Renal cortex interstitium (tissue), 11 donors: ENCODE measurements around the gene DHCR24. TPM values are rescaled to one million over a fixed set of nuclear protein-coding genes. Genes with fewer than 3 reads are reported as not detected.
A peak's percentile ranks its signal among the peaks of the same experiment; 100 is the strongest.

ENCODE experiments used
- DNase-seq, 11 donors: peaks; one replicate each; pipeline ENCODE4 v3.0.0-alpha.2; 2013; ENCODE audit warnings: low read depth in 9 of 11, low spot score in 4 of 11; ENCODE audit errors: extremely low read depth in 1 of 11
- polyA plus RNA-seq, 3 donors: library from polyadenylated mRNA; unstranded; fragments of 120-200 nt; gene quantifications; one replicate each; pipeline ENCODE4 v1.2.1, GENCODE V29; 2013; ENCODE audit not compliant: insufficient read length in 3 of 3

DHCR24 gene
- polyA plus RNA-seq, 3 donors = 76.1 to 82.0 (median 76.7) TPM

DNA sequence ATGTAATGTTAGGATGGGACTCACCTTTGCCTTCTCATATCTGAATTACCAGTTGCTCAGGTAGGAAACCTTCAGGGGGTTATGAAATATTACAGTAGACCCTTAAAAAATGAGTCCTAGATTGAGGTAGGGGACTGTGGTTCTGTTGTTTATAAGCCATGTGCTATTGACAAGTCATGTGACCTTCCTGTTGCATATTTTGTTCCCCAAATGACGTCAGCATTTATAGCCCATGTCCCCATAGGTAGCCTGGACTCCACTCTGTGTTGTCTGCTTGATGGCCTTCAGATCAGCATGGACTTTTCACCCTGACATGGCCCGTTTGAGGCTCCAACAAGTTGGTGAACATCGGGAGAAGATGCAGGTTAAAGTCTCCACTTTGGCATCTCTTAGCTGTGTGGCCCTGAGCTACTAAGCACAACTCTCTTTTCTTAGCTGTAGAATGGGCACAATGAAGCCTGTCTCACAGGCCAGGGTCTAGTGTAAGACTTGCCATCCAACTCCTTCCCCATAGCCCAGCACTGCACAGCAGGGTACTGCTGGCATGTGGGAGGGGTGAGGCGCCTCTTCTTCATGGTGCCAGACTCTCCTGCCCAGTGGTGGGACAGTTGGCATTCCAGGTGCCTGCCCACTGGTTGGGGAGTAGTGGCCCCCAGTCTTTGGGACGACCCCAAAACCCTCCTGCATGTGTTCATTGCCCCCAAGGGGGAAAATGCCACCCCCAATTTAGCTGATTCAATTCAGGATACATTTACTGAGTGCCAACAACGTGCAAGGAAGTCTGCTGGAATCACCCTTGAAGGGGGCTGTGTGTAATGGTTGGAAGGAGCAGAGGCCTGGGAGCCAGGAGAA lies 49.8 kb downstream of the DHCR24 start:
- no peak for DNase-seq

DNA sequence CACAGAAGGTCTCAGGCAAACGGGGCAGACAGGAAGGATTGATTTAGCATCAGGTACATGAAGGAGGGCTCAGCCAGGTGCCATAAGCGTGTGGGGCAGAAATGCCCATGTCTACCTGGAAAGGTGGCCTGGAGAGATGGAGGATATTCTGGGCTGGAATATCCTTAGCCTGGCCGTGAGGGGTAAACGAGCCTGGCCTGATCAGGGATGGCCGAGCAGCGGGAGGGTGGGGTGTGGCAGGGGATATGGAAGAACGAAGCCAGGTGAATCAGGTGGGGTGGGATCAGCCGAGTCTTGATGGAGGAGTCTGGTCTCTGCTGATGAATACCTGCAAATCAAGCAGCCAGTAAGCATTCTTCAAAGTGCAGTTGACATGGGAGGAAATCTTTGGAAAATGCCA lies 50.4 kb downstream of the DHCR24 start:
- no peak for DNase-seq

DNA sequence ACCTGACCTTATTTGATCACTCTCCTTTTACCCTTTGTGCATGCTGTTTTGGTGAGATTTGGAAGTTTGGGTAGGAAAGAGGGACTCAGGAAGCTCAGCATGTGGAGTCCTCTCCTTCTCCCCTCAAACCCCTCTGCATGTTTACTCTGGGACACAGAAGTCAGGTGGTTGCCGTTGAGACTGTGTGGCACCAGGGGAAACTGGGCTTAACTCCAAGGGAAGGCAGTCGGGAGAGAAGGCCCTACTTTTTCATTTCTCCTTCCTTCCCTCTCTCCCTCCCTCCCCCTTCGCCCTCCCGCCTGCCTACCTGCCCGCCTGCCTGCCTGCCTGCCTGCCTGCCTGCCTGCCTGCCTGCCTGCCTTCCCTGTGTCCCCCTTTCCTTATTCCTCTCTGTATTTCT lies 51.0 kb downstream of the DHCR24 start:
- no peak for DNase-seq

DNA sequence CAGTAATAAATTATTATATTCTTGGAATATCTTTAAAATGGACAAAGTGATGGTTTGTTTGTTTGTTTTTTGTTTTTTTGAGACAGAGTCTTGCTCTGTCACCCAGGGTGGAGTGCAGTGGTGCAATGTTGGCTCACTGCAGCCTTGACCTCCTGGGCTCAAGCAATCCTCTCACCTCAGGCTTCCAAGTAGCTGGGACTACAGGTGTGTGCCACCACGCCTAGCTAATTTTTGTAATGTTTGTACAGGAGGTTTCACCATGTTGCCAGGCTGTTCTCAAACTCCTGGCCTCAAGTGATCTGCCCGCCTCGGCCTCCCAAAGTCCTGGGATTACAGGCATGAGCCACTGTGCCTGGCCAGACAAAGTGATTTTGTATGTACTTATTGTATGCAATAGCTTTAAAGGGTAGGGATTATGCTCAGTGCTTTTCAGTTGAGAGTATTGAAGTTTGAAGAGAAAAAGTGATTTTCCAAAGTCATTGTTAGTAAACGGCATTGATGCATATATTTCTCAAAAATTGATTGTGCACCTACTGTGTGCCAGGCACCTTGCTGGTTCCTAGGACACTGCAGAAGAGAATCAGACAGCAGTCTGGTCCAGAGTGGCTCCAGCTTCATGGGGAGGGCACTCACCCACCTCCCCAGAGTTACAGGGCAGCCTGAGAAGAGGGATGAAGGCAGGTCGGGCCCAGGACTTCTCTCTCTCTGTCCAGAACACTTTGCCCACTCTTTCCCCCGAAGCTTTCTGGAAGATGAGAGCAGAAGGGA lies 51.7 kb downstream of the DHCR24 start:
- DNase-seq = no peak

DNA sequence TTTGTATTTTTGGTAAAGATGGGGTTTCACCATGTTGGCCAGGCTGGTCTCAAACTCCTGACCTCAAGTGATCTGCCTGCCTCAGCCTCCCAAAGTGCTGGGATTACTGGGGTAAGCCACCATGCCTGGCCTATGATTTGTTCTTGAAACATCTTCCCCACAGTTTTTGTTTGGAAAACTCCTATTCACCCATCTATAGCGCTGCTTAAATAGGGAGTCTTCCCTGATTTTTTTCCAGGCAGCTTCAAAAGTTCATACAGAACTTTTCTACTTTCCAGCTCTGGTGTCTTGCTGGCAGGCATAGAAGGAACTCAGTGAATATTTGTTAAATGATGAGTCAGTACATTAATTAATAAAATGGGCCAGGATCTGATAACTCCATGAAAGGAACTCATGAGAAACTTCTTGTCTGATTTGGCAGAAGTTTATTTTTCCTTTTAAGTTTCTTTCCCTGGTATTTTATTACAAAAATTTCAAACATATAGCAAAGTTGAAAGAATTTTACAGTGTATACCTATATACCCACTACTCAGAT lies 52.9 kb downstream of the DHCR24 start:
- DNase-seq = no peak

DNA sequence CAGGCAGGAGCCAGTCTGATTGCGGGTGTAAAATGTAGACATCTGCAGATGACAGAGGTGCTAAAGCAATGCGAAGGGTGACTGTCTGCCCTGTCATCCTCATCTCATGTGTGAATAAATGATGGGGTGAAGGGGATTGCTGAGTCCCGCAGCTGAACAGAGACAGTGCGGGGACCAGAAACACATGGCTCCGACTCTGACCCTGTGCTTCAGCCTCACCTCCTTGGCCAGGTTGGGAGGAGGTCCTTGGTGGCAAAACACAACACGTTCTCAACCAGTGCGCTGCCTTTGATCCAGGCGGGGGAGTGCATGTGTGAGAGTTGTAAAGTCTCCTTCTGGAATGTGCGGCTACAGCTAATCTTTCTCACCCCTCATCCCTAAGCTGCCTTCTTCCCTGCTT lies 53.9 kb downstream of the DHCR24 start:
- DNase-seq = peak in 1 of 11 donors; percentile 13

DNA sequence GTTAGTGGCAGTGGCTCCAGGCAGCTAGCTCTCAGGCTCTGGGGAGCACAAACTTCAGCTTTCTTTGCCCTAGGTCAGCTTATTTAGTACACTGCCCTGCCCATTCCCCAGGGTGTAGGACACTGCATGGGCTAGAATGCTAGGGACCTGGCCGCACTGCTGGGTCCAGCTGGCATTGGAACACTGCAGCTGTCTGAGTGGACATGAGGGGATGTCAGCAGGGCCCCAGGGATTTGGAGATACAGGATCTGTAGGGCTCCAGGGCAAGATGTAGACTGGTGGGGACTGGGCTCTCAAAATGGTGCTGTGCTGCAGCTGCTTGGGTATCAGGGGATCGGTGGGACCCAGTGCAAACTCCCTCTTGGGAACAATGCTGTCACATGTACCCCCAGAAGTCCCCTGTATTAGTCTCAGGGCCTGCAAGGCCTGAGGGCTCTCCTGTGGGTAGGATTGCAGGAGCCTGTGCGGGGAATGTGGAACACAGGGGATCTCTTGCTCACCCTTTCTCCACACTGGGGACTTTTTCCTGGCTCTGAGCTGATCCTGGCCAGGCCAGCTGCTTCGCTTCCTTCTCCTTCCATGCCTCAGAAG lies 60.7 kb downstream of the DHCR24 start:
- no peak for DNase-seq

DNA sequence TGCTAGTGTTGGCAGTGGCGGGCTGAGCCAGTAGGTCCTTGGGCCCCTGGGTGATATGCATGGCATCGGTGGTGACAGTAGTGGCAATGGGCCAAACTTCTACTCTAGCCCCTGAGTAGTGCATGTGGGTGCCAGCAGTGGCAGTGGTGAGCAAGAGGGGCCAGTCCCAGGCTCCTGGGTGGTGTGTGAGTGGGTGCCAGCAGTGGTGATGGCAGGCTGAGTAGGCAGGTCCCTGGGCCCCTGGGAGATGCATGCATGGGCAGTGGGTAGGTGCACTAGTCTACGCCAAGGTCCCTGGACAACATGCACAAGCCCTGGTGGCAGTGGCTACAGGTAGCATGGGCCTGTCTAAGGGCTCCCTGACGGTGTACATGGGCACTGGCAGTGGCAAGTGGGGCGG lies 61.3 kb downstream of the DHCR24 start:
- DNase-seq = no peak

DNA sequence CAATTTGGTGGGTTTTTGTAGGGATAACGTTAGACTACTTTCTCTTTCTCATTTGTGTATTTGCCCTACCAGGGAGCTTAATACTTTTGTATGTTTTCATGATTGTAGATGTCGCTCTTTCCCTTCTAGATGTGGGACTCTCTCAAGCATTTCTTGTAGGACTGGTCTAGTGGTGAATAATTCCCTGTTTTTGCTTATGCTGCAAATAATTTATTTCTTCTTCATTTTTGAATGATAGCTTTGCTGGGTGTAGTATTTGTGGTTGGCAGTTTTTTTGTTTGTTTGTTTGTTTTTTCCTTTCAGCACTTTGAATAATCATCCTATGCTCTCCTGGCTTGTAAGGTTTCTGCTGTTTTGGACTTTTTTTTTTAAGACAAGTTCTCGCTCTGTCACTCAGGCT lies 63.3 kb downstream of the DHCR24 start:
- no peak for DNase-seq

DNA sequence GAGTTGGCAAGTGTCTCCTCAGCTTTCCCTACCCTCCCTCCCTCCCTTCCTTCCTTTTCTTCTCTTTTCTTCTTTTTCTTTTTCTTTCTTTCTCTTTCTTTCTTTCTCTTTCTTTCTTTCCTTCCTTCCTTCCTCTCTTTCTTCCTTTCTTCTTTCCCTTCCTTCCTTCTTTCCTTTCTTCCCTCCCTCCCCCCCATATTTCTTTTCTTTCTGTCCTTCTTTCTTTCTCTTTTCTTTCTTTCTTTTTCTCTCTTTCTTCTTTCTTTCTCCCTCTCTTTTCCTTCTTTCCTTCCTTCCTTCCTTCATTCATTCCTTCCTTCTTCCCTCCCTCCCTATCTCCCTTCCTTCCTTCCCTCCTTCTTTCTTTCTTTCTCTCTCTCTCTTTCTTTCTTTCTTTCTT lies 67.3 kb downstream of the DHCR24 start:
- no peak for DNase-seq

DNA sequence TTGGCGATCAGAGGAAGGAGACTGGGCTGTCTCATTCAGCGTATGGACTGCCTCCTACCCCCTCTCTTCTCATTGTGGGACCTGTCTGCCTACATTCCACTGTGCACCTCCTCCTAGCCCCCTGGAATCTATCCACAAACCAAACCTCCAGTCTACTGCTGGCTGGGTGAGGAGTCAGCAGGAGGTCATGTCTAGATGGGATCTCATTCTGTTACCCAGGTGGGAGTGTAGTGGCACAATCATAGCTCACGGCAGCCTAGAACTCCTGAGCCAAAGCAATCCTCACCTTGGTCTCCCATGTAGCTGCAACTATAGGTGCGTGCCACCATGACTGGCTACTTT lies 67.8 kb downstream of the DHCR24 start:
- DNase-seq = no peak

DNA sequence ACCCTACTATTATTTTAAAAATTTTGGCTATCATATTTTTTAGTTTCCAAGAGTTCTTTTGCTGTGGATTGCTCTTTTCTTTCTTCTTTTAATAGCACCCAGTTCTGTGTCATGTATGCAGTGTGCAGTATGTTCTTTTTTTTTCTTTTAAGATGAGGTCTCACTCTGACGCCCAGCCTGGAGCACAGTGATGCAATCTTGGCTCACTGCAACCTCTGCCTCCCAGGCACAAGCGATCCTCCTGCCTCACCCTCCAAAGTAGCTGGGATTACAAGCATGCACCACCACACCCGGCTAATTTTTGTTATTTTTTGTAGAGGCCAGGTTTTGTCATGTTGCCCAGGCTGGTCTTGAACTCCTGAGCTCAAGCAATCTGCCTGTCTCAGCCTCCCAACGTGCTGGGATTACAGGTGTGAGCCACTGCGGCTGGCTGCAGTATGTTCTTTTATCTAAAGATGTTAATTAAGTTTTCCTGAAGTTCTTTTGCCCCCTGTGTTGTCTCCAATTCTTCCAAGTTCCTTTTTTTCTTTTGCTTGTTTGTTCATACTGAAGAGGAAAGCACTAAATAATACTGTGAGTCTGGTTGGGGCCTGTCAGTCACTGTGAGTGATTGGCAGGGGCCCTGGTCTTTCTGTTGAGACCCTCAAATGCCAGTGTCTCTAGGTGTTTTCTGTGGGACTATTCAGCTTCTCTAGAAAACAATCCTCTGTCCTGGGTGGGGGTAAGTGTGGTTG lies 68.4 kb downstream of the DHCR24 start:
- DNase-seq = no peak

DNA sequence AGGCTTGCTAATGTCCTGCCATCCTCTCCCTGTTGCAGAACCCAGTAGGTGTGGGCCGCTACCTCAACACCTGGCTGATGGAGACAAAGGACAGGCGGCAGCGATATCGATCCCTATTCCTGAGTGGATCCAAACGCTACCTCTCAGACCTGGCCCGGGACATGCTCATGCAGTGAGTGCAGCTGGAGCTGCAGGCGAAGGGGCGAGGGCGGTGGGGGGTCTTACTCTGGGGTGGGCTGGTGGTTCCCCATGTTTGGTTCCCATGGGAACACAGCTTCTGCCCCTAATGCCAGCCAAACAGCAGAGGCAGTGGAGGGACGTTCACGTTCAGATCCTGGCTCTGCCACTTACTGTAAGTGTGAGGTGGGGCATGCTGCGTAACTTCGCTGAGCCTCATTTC lies 70.0 kb downstream of the DHCR24 start:
- DNase-seq = no peak

DNA sequence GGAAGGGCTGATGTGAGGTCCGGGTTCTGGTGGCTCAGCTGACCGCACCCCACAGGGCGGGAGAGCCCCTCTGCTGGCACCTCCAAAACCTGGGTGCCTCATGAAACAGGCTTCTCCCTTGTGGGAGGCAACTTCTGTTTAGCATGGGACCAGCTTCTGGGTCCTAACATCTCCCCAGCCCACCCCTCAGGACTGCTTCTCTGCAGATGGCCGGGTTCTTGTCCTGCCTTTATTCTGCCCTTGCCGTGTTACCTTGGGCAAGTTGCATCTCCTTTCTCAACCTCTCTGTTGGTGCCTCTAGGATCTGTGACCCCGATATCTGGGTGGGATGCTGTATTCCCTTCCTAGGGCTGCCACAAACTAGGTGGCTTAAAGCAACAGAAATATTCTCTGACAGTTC lies 70.9 kb downstream of the DHCR24 start:
- no peak for DNase-seq

DNA sequence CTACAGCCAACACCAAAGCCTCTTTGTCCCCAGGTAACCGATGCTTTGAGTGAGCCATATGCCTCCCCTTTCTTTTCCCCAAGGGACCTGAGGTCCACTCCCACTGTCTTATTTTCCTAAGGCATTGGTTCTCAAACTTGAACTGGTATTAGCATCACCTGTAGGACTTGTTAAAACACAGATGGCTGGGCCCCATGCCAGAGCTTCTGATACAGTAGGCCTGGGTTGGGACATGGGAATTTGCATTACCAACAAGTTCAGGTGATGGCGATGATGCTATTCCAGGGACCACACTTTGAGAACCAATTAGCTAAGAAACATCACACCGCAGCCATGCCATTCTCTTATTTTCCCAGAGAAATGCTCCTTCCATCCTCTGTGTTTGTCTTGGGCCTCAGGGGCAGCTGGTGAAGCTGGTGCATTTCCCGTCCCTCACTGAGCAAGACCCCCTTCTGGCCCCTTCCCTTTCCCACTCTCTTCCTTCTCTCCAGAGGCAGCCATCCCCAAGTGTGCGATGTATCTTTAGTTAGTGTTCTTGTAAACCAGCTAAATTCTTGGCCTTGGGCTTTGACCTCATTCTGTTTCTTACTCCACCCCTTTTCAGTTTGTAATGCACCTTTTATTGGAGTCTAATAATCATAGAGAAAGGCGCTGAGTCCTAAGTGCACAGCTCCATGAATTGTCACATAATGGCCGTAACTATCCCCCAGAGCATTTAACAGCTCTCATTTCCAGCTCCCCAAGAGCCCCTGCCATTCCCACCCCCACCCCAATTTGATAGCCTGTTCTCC lies 71.7 kb downstream of the DHCR24 start:
- no peak for DNase-seq

DNA sequence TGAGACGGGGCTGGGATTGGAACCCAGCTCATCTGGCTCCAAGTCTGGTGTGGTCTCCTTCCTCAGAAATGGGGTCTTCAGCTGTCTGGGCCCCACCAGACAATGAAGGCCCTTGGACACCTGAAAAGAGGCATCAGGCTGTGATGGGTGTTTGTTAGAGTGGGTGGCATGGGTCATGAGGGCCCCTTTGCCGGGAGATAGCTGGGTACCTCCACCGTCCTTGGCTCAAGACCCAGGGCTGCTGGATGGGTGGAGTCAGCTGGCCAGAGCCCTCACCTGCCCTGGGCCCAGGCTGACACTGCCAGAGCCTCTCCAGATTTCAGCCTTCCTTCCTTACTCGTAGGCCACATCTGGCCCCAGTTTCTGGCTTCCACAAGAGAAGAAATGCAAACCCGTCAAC lies 72.4 kb downstream of the DHCR24 start:
- no peak for DNase-seq

DNA sequence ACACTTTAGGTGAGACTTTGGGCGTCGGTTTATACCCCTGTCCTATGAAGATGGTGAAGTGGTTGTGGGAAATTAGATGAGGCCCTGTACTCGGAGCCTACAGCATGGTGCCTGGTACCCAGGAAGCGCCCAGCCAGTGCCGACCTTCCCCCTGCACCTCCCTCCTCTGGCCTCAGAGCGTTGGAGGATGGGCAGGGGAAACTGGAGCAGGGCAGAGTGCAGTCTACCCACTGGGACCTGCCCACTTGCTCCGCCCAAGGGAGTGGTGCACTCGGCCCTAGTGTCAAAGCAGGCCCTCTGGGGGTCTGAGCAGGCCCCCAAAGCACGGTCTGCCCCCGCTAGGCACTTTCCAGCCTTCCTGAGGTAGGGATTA lies 72.9 kb downstream of the DHCR24 start:
- no peak for DNase-seq

DNA sequence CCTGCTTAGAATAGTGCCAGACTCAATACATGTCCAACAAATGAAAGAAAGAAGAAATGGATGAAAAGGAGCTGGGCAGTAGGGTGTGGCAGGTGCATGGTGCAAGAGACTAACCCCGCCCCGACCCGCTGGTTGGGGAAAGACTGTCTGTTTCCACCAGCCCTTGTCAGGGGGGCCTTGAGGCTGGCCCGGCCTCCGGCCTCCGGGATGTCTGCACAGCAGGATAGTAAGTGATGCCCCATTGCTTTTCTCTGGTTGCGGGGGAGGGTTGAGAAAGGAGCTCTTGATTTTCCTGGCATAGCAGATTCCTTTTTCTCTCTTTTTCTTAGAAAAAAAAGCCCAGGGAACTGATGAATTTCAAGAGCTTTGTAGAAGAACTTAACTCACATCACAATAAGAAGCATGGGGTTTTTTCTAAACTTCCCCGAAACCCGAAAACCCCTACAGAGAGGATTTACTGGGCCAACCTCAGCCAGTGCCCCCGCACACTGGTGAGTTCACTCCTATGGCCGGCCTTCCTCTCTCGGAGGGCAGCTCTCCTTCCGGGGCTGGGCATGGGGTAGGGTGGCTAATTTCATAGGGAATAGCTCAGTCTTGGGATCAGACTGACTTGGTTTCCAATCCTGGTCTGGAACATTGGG lies 73.4 kb downstream of the DHCR24 start:
- DNase-seq = no peak
